ENCODE measurements around the gene PSMC6. TPM values are rescaled to one million over a fixed set of nuclear protein-coding genes. Genes with fewer than 3 reads are reported as not detected.
"Not testable (repeated sequence)": the region's sequence is repeated elsewhere in the genome, so short reads cannot be mapped to it uniquely, and the experiment has no call there.

Gene PSMC6
- total RNA-seq, 2 experiments from 2014 or later = 77.3 to 92.4 TPM

DNA sequence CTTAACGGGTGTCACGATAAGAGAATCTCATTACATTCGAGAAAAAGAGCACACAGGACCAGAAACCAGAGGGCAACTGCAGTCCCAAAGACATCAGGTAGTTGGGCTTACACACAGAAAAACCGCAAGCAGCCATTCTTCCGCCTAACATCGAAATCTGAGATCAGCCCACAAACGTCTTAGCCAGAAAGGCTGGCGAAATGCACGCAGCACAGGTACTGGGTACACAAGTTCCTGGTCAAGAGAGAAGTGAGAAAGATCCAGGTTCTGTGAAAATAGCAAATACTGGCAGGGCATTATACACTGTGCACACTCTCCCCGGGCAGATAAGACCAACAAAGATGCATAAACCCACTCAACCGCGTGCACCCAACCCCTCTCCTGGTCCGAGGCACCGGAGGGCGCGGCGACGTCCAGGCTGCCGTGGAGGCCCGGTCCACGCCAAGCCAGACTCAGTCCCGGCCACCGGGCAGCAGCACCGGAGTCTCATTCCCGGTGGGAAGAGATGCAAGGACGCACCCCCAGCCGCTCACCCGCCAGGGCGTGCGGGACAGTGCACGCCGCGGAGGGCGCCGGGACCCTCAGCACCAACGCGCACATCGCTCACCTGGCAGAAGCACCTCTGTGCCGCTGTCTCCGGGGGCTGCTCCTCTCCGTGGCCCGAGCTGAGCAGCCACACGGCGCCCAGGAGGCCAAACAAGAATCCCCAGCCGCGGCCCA lies 12.1 kb upstream of the PSMC6 start:
- no peaks in the 10 kb centered on the region for H3K27me3 Mint-ChIP-seq
- CTCF ChIA-PET = interaction anchor here (1.0 to 3.3 kb wide), 3 partner anchors 11 to 851 kb away, joined by 3 to 9 read pairs (median 4); partner anchors contain the start of gene STYX
- H3K4me1 Mint-ChIP-seq = peaks cover 47% of the 10 kb centered on the region

DNA sequence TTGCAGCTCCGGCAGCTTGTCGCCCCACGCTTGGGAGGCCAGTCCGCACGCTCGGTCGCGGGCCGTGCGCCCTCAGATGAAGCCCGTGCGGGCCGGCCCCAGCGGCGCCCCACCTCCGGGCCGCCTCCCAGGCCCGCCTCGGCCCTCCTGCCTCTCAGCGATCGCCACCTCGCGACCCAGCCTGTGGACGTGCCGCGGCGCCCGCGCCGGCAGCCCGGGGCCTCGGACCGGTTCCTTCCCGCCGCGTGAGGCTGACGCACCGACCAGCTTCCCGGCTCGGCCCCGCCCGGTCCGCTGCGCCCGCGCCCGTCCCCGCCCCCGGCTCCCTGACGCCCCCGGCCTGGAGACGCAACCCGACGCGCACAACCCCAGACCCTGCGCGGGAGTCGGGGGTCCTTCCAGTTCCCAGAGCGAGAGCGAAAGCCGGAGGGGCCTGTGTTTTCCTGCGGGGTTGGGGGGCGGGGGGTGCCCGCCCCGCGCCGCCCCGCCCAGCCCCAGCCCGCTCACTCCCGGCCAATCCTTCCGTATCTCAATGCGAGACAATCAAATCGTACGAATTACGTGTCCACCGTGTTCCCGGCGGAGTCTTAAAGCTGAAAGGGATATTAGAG lies 11.4 kb upstream of the PSMC6 start, which contains the start of gene ERO1A:
ERO1A (minus strand) TSS at position 78 of the 611 bp plus-strand sequence; CDS start at position 1, 77 bp downstream.
- Mint-ChIP-seq H3K27ac (peak within 1 kb of the TSS; percentile 99), H3K27me3 (no peaks in the 10 kb centered on the region), H3K4me1 (peaks cover 43% of the 10 kb centered on the region), H3K4me3 (peak within 1 kb of the TSS; percentile 89), H3K9me3 (ENCODE audit: low read depth) (no peaks in the 10 kb centered on the region), H3K36me3 (peaks cover 33% of the 10 kb centered on the region)
- peak; percentile 80 for ATAC-seq
- CTCF ChIA-PET = interaction anchor here (1.0 to 3.3 kb wide), 3 partner anchors 11 to 852 kb away, joined by 3 to 9 read pairs (median 4); partner anchors contain the start of gene STYX
- DNase-seq = peak; percentile 80

More for the DNA sequence above, 12.1 kb upstream of the PSMC6 start:
- H3K27ac Mint-ChIP-seq = peak overlapping the region; percentile 99
- H3K4me3 Mint-ChIP-seq = peak overlapping the region; percentile 89
- DNase-seq = peak; percentile 87
- peaks cover 37% of the 10 kb centered on the region for H3K36me3 Mint-ChIP-seq
- ATAC-seq = peak; percentile 59
- no peaks in the 10 kb centered on the region for H3K9me3 Mint-ChIP-seq (ENCODE audit: low read depth)

DNA sequence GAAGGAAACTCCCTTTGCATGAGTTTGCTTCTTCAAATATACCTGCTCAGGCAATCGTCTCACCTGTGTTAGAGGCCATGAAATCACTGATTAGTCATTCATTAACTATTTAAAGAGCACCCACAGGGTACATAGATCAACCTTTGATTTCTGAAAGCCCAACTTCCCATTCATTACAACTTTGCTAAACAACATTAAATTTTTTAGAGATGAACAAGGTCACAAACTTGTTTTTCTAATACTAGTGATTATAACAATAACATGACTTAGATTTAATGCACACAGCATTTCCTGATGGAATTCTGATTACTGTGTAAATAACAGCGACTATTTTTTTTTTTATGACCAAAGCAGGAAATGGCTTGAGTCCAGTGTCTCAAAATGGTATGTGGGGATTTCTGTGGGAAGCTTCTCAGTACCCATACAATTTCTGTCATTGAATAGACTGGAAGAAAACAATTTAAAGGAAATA lies 6.3 kb upstream of the PSMC6 start:
- Mint-ChIP-seq H3K4me3 (no peak overlapping the region), H3K27me3 (no peaks in the 10 kb centered on the region), H3K9me3 (ENCODE audit: low read depth) (no peaks in the 10 kb centered on the region), H3K27ac (no peak overlapping the region), H3K4me1 (peaks cover 20% of the 10 kb centered on the region), H3K36me3 (peaks cover 1% of the 10 kb centered on the region)
- CTCF ChIA-PET = no interaction called here
- ATAC-seq (no peak), DNase-seq (no peak)

DNA sequence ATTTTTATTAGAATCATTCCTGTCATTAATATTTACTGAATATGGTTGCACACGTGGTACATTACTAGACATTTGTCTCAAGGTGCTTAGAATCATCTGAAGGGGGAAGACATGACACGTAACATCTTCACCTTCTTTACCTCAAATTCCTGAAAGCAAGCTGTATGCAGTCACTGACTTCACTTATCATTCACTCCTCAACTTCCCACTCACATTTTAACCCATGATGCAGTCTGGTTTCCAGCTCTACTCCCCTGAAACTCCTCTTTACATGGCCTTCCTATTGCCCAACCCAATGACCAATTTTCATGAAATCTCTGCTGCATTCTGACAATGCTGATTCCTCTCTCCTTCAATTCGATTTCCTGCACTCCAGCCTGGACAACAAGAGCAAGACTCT lies 5.8 kb upstream of the PSMC6 start:
- CTCF ChIA-PET = no interaction called here
- Mint-ChIP-seq H3K4me1 (peaks cover 20% of the 10 kb centered on the region), H3K4me3 (no peak overlapping the region), H3K27ac (no peak overlapping the region), H3K27me3 (no peaks in the 10 kb centered on the region), H3K9me3 (ENCODE audit: low read depth) (no peaks in the 10 kb centered on the region), H3K36me3 (no peaks in the 10 kb centered on the region)
- no peak for DNase-seq
- ATAC-seq = no peak

DNA sequence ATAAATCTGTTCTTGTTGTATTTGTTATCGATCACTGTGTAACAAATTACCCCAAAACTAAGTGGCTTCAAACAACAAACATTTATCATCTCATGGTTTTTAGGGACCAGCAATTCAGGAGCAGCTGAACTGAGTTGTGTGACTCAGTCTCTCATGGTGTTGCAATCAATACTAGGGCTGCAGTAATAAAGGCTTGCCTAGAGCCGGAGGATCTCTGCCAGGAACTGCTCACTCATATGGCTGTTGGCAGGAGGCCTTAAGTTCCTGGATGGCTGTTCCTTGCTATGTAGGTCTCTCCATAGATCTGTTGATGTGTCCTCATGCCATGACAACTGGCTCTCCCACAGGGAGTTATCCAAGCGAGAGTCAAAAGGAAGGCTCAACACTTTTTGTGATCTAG lies 3.8 kb upstream of the PSMC6 start:
- no peak for ATAC-seq
- CTCF ChIA-PET = no interaction called here
- Mint-ChIP-seq H3K4me3 (no peak overlapping the region), H3K36me3 (peaks cover 4% of the 10 kb centered on the region), H3K27me3 (no peaks in the 10 kb centered on the region), H3K4me1 (peaks cover 30% of the 10 kb centered on the region), H3K9me3 (ENCODE audit: low read depth) (no peaks in the 10 kb centered on the region), H3K27ac (no peak overlapping the region)
- no peak for DNase-seq

DNA sequence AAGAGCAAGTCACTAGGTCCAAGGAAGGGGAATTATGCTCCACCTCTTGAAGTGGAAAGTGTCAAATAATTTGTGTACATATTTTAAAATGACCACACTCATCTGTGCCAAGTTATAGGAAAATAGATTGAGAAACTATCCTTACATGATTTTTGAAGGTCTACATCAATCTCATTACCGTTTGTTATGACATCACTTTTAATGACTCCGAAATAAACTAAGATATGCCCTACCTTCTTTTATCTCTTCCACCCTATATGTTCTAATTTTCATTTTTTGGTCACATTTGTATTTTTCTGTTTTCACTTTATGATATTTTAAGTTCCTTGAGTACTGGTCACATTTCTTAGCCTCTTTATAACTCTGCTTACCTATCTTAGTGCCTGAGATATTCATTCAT lies 3.3 kb upstream of the PSMC6 start:
- H3K4me3 Mint-ChIP-seq = no peak overlapping the region
- no peaks in the 10 kb centered on the region for H3K27me3 Mint-ChIP-seq
- H3K9me3 Mint-ChIP-seq (ENCODE audit: low read depth) = no peaks in the 10 kb centered on the region
- H3K27ac Mint-ChIP-seq = no peak overlapping the region
- CTCF ChIA-PET = no interaction called here
- peaks cover 7% of the 10 kb centered on the region for H3K36me3 Mint-ChIP-seq
- DNase-seq (no peak), ATAC-seq (no peak)
- peaks cover 33% of the 10 kb centered on the region for H3K4me1 Mint-ChIP-seq

DNA sequence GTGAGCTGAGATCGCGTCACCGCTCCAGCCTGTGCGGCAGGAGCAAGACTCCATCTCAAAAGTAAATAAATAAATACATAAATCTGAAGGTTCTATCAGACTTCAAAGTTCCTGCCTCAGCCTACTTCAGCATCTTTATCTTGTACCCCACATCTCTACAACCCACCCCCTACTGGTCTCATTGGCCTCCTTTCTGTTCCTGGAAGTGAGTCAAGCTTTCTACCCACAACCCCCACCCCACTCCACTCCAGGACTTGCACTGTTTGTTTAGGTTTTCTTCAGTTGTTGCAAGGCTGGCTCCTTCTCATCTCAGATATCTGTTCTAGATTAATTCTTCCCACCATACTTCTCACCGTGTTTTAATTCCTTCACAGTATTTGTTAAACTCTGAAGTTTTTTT lies 714 bp upstream of the PSMC6 start:
- CTCF ChIA-PET = interaction anchor here (0.5 to 1.2 kb wide), 2 partner anchors 10 to 56 kb away, joined by 5 to 9 read pairs; partner anchors contain the start of gene ERO1A

DNA sequence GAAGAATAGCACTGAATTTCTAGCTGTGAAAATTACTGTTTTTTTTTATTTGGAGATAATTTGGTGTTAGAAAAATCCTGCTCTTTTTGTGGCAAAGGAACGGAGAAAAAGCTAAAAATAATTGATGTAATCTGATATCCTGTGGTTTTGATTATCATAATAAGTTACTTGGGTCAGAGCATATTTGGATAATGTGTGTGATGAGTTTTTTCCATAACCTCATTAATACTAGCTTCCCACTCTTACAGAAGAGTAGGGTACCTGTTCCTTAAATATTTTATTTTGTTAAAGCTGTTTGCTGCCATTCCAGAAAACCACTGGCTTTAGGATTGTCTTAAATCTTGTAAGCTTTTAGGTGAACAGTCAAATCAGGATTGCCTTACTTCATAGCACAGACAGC lies 4.7 kb downstream of the PSMC6 start:
- CTCF ChIA-PET = interaction anchor here (0.8 to 2.6 kb wide), 3 partner anchors 8 to 14 kb away, joined by 3 to 7 read pairs (median 4); no protein-coding TSS in a partner anchor
- Mint-ChIP-seq H3K4me1 (peaks cover 37% of the 10 kb centered on the region), H3K9me3 (ENCODE audit: low read depth) (no peaks in the 10 kb centered on the region), H3K36me3 (peaks cover 63% of the 10 kb centered on the region), H3K27me3 (no peaks in the 10 kb centered on the region), H3K27ac (no peak overlapping the region), H3K4me3 (no peak overlapping the region)
- no peak for ATAC-seq
- DNase-seq = no peak

More for the DNA sequence above, 714 bp upstream of the PSMC6 start:
- peak; percentile 74 for DNase-seq
- peak overlapping the region; percentile 89 for H3K27ac Mint-ChIP-seq
- ATAC-seq = peak; percentile 48
- H3K9me3 Mint-ChIP-seq (ENCODE audit: low read depth) = no peaks in the 10 kb centered on the region
- H3K4me3 Mint-ChIP-seq = peak overlapping the region; percentile 99
- peaks cover 28% of the 10 kb centered on the region for H3K36me3 Mint-ChIP-seq
- H3K27me3 Mint-ChIP-seq = no peaks in the 10 kb centered on the region
- H3K4me1 Mint-ChIP-seq = peaks cover 46% of the 10 kb centered on the region

DNA sequence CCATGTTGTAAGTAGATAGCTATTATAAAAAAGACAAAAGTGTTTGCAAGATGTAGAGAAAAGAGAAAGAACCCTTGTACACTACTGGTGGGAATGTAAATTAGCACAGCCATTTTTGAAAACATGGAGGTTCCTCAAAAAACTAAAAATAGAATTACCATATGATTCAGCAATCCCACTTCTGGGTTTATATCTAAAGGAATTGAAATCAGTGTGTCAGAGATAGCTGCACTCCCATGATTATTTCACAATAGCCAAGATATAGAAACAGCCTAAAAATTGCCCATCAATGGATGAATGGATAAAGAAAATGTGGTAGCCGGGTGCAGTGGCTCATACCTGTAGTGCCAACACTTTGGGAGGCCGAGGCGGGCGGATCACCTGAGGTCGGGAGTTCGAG lies 9.2 kb downstream of the PSMC6 start:
- CTCF ChIA-PET = interaction anchor here (1.0 kb wide), 1 partner anchor 9 kb away, joined by 3 read pairs; the partner anchor contains the start of gene PSMC6
- H3K27me3 Mint-ChIP-seq = no peaks in the 10 kb centered on the region
- ATAC-seq = no peak
- no peak overlapping the region for H3K4me3 Mint-ChIP-seq
- H3K4me1 Mint-ChIP-seq = peaks cover 8% of the 10 kb centered on the region
- H3K27ac Mint-ChIP-seq = no peak overlapping the region
- H3K36me3 Mint-ChIP-seq = peaks cover 51% of the 10 kb centered on the region
- DNase-seq = no peak
- no peaks in the 10 kb centered on the region for H3K9me3 Mint-ChIP-seq (ENCODE audit: low read depth)

DNA sequence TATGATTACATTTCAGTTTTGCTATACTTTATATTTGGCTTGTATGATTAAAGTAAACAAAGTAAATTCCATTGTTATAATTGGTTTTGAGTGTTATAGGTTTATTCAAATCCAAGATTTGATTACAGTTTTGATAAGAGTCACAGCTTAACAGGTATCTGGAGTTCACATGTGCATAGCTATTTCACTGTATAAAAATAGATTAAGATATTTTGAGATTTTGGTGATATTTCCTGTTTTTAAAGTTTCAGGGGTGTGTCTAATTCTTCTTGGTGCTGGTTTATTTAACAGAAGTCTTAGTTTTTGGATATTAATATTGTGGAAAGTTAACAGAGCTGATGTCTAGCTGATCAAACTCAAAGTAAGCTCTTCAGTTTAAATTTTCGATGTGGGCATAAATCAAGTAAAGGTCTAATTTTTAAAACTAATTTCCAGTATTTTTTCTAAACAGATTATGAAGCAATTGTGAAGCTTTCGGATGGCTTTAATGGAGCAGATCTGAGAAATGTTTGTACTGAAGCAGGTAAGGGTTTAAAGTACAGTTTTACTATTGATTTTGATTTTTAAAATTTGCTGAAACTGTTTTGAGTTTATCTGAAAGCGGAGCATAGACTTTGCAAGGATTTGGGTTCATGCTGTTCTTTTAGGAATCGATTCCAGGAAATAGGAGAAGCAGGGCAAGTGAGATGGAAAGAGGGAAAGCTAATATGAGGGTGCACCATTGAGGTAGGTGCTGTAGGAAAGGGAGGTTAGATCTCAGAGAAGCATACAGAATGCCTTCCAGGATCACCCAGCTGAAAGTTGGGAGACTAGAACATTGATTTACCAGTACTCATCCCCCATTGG lies 16.7 kb downstream of the PSMC6 start:
- no peak for ATAC-seq
- peaks cover 10% of the 10 kb centered on the region for H3K4me1 Mint-ChIP-seq
- no peaks in the 10 kb centered on the region for H3K9me3 Mint-ChIP-seq (ENCODE audit: low read depth)
- no peaks in the 10 kb centered on the region for H3K27me3 Mint-ChIP-seq
- CTCF ChIA-PET = interaction anchor here (0.7 to 1.1 kb wide), 2 partner anchors 12 kb away, joined by 3 to 4 read pairs; no protein-coding TSS in a partner anchor
- H3K36me3 Mint-ChIP-seq = peaks cover 44% of the 10 kb centered on the region
- no peak for DNase-seq
- H3K27ac Mint-ChIP-seq = peak overlapping the region; percentile 13
- H3K4me3 Mint-ChIP-seq = no peak overlapping the region

DNA sequence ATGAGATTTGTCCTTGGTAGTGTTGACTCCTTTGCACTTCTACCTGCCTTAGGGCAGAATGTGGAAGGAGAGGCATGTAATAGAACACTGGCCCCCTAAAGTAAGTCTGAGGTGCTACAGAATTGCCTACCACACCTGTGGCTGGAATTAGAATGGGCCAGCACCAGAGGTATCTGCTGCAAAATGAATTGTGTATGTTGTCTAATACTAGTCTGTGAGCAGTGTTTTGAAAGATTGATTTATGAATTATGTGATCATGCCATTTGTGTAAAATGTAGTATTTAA lies 17.3 kb downstream of the PSMC6 start:
- peaks cover 10% of the 10 kb centered on the region for H3K4me1 Mint-ChIP-seq
- peaks cover 42% of the 10 kb centered on the region for H3K36me3 Mint-ChIP-seq
- no peaks in the 10 kb centered on the region for H3K9me3 Mint-ChIP-seq (ENCODE audit: low read depth)
- CTCF ChIA-PET = interaction anchor here (0.7 to 1.1 kb wide), 2 partner anchors 12 kb away, joined by 3 to 4 read pairs; no protein-coding TSS in a partner anchor
- no peak overlapping the region for H3K4me3 Mint-ChIP-seq
- no peak for ATAC-seq
- DNase-seq = no peak
- no peak overlapping the region for H3K27ac Mint-ChIP-seq
- H3K27me3 Mint-ChIP-seq = no peaks in the 10 kb centered on the region

DNA sequence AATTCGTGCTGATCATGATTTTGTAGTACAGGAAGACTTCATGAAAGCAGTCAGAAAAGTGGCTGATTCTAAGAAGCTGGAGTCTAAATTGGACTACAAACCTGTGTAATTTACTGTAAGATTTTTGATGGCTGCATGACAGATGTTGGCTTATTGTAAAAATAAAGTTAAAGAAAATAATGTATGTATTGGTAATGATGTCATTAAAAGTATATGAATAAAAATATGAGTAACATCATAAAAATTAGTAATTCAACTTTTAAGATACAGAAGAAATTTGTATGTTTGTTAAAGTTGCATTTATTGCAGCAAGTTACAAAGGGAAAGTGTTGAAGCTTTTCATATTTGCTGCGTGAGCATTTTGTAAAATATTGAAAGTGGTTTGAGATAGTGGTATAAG lies 20.5 kb downstream of the PSMC6 start:
- not testable (repeated sequence) for ATAC-seq; H3K9me3 Mint-ChIP-seq (ENCODE audit: low read depth); H3K27me3 Mint-ChIP-seq; DNase-seq; H3K27ac Mint-ChIP-seq; H3K4me3 Mint-ChIP-seq
- CTCF ChIA-PET = interaction anchor here (1.4 to 3.5 kb wide), 2 partner anchors 10 to 15 kb away, joined by 3 to 15 read pairs; no protein-coding TSS in a partner anchor
- H3K4me1 Mint-ChIP-seq = peaks cover 16% of the 10 kb centered on the region
- peaks cover 29% of the 10 kb centered on the region for H3K36me3 Mint-ChIP-seq

DNA sequence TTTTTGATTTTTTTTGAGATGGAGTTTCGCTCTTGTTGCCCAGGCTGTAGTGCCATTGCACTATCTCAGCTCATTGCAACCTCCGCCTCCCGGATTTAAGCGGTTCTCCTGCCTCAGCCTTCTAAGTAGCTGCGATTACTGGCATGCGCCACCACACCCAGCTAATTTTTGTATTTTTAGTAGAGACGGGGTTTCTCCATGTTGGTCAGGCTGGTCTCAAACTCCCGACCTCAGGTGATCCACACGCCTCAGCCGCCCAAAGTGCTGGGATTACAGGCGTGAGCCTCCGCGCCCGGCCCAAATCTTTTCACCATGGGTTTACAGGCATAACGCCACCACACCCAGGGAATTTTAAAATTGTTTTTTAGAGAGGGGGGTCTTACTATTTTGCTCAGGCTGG lies 22.0 kb downstream of the PSMC6 start:
- H3K4me1 Mint-ChIP-seq = peaks cover 21% of the 10 kb centered on the region
- H3K36me3 Mint-ChIP-seq = peaks cover 32% of the 10 kb centered on the region
- not testable (repeated sequence) for H3K27ac Mint-ChIP-seq; DNase-seq; H3K9me3 Mint-ChIP-seq (ENCODE audit: low read depth); ATAC-seq; H3K27me3 Mint-ChIP-seq; H3K4me3 Mint-ChIP-seq
- CTCF ChIA-PET = interaction anchor here (0.7 to 3.5 kb wide), 2 partner anchors 12 to 13 kb away, joined by 3 to 15 read pairs; no protein-coding TSS in a partner anchor
